HCT116 (cell line): ENCODE results near the gene DHODH. TPM values are rescaled to one million over a fixed set of nuclear protein-coding genes. Genes with fewer than 3 reads are reported as not detected.
A peak's percentile ranks its signal among the peaks of the same experiment; 100 is the strongest.

Experiments used
- ATAC-seq: fragments of 200-7000 bp; cut with Tn5 transposase; 2 replicates; pipeline ENCODE4 v1.9.1; 2020; ENCODE audit warnings: mild to moderate bottlenecking, moderate library complexity
- BruUV-seq: library from RNA; stranded (reverse); fragments of 400-500 nt; replicated peaks from 2 replicates; lab custom pipeline; 2021; lab: Mats Ljungman, UMichigan
- CTCF ChIA-PET: fragments of 300-600 bp; sonication (Branson Sonifier 250); formaldehyde crosslinking; loops from one replicate; lab custom pipeline; 2021; ENCODE audit warnings: antibody characterized with exemption; lab: Charles Lee
- POLR2A ChIA-PET: fragments of 300-600, 350-600 bp; sonication (Branson Sonifier 250); formaldehyde crosslinking; loops from one replicate; lab custom pipeline; 2021; ENCODE audit warnings: antibody characterized with exemption; lab: Charles Lee
- RAD21 ChIA-PET, 2 experiments: fragments of 300-600 bp; sonication (Branson Sonifier 250); formaldehyde crosslinking; loops; one replicate each; lab custom pipeline; 2023; ENCODE audit warnings: low total read pairs in 2 of 2; ENCODE audit not compliant: uncharacterized antibody in 2 of 2, unreplicated experiment in 2 of 2, low non-redundant PET in 1 of 2; lab: Charles Lee
- DNase-seq: peaks from one replicate; pipeline ENCODE4 v3.0.0-alpha.2; 2010; ENCODE audit warnings: low read depth, low spot score
- H2AFZ ChIP-seq: fragments of 200-600 bp; shearing (Covaris generic), sonication (generic); 2 replicates; pipeline ENCODE4 v1.6.1; 2017; ENCODE audit warnings: low read depth, mixed run types, mixed read lengths, antibody characterized with exemption, low read length; ENCODE audit not compliant: poor library complexity, severe bottlenecking
- H3K27ac ChIP-seq: 2 replicates; pipeline ENCODE4 v1.5.1; 2012; ENCODE audit warnings: low read depth, low read length
- H3K27me3 ChIP-seq: fragments of 200-600 bp; sonication (generic); 2 replicates; pipeline ENCODE4 v1.6.1; 2016; ENCODE audit warnings: mixed run types, low read length, mixed read lengths; ENCODE audit not compliant: insufficient read depth
- H3K36me3 ChIP-seq, 2 experiments: fragments of 200-500 bp in 1 of 2; fragments of 200-600 bp in 1 of 2; sonication (Bioruptor generic) in 1 of 2; sonication (generic) in 1 of 2; 2 replicates each; pipeline versions ENCODE4 v1.5.1 to v1.6.1; 2014 to 2016; ENCODE audit warnings: low read length in 2 of 2, inconsistent platforms in 1 of 2, mixed read lengths in 1 of 2, mixed run types in 1 of 2; ENCODE audit not compliant: insufficient read depth in 2 of 2, control insufficient read depth in 1 of 2
- H3K4me1 ChIP-seq, 2 experiments: fragments of 200-600 bp in 1 of 2; sonication (generic) in 1 of 2; 2 replicates each; pipeline versions ENCODE4 v1.5.1 to v1.6.1; 2012 to 2017; ENCODE audit warnings: low read length in 2 of 2, inconsistent platforms in 1 of 2, mild to moderate bottlenecking in 1 of 2, mixed read lengths in 1 of 2, mixed run types in 1 of 2, moderate library complexity in 1 of 2; ENCODE audit not compliant: insufficient read depth in 2 of 2, control insufficient read depth in 1 of 2
- H3K4me2 ChIP-seq: fragments of 200-600 bp; sonication (generic); 2 replicates; pipeline ENCODE4 v1.6.1; 2017; ENCODE audit warnings: mixed run types, low read length, mixed read lengths
- H3K4me3 ChIP-seq, 2 experiments: fragments of 200-600 bp in 1 of 2; sonication (generic) in 1 of 2; replicated peaks in 1 of 2; 2 replicates each; pipeline ENCODE4 v1.5.1; 2011 to 2016; ENCODE audit warnings: low read length in 2 of 2, control low read depth in 1 of 2, low read depth in 1 of 2, mild to moderate bottlenecking in 1 of 2, mixed read lengths in 1 of 2, mixed run types in 1 of 2
- H3K79me2 ChIP-seq: fragments of 200-600 bp; sonication (generic); 2 replicates; pipeline ENCODE4 v1.6.1; 2017; ENCODE audit warnings: mild to moderate bottlenecking, mixed run types, low read length, moderate library complexity, mixed read lengths; ENCODE audit not compliant: insufficient read depth
- H3K9ac ChIP-seq: fragments of 200-600 bp; sonication (generic); 2 replicates; pipeline ENCODE4 v1.6.1; 2016; ENCODE audit warnings: low read length, mixed read lengths
- H3K9me2 ChIP-seq: fragments of 200-600 bp; sonication (generic), shearing (Covaris generic); 2 replicates; pipeline ENCODE4 v1.6.1; 2017; ENCODE audit warnings: mixed run types, mild to moderate bottlenecking, moderate library complexity; ENCODE audit not compliant: insufficient read depth
- H3K9me3 ChIP-seq, 2 experiments: fragments of 200-500 bp in 1 of 2; fragments of 200-600 bp in 1 of 2; sonication (Bioruptor generic) in 1 of 2; sonication (generic) in 1 of 2; 2 replicates each; pipeline ENCODE4 v1.6.1; 2014 to 2017; ENCODE audit warnings: low read length in 2 of 2, mixed read lengths in 2 of 2, inconsistent platforms in 1 of 2, low read depth in 1 of 2, mild to moderate bottlenecking in 1 of 2, mixed run types in 1 of 2, moderate library complexity in 1 of 2; ENCODE audit not compliant: control insufficient read depth in 1 of 2, insufficient read depth in 1 of 2
- H4K20me1 ChIP-seq: fragments of 200-600 bp; sonication (generic), shearing (Covaris generic); 2 replicates; pipeline ENCODE4 v1.6.1; 2017; ENCODE audit warnings: mixed run types, mild to moderate bottlenecking, moderate library complexity; ENCODE audit not compliant: insufficient read depth
- CTCF ChIP-seq, 3 experiments: fragments of 200-600 bp in 1 of 3; sonication (generic) in 1 of 3; IDR thresholded peaks in 2 of 3; conservative IDR thresholded peaks in 1 of 3; 2 replicates each; pipeline ENCODE4 v1.5.1; 2012 to 2017; ENCODE audit warnings: low read depth in 2 of 3, low read length in 2 of 3, antibody characterized with exemption in 1 of 3, borderline replicate concordance in 1 of 3, control low read depth in 1 of 3, mild to moderate bottlenecking in 1 of 3, mixed read lengths in 1 of 3, mixed run types in 1 of 3, moderate library complexity in 1 of 3; ENCODE audit not compliant: insufficient read depth in 1 of 3
- EZH2phosphoT487 ChIP-seq: fragments of 200-600 bp; IDR thresholded peaks from 2 replicates; pipeline ENCODE4 v1.6.1; 2018; ENCODE audit warnings: antibody characterized with exemption, borderline replicate concordance
- JUND ChIP-seq: IDR thresholded peaks from 2 replicates; pipeline ENCODE4 v1.6.1; 2012
- RAD21 ChIP-seq: IDR thresholded peaks from 2 replicates; pipeline ENCODE4 v1.6.1; 2012; ENCODE audit warnings: low read depth, mild to moderate bottlenecking
- SP1 ChIP-seq: IDR thresholded peaks from 2 replicates; pipeline ENCODE4 v1.6.1; 2012; ENCODE audit warnings: low read depth
- TCF7L2 ChIP-seq: IDR thresholded peaks from 2 replicates; pipeline ENCODE4 v1.7.0; 2011; ENCODE audit warnings: borderline replicate concordance, inconsistent platforms; ENCODE audit not compliant: insufficient read depth, insufficient read length; ENCODE audit errors: extremely low read depth
- YY1 ChIP-seq: IDR thresholded peaks from 2 replicates; pipeline ENCODE4 v1.6.1; 2011; ENCODE audit warnings: low read length, low read depth, moderate library complexity, mild to moderate bottlenecking; ENCODE audit not compliant: insufficient replicate concordance; ENCODE audit errors: extremely low read depth
- intact Hi-C: fragments of 100-400 bp; cut with micrococcal nuclease; formaldehyde crosslinking; loops from 2 replicates; pipeline ENCODE4 v1.10.0; 2022
- total RNA-seq: library from RNA; stranded (reverse); gene quantifications from one replicate; pipeline ENCODE4 v1.2.1, GENCODE V29; 2021; ENCODE audit not compliant: unreplicated experiment

The DHODH gene
- total RNA-seq, 1 experiment from 2014 or later, result 22.1 TPM

GRCh38 chr16:72064361-72064894, 55.9 kb downstream of the DHODH start:
- H3K9me2 ChIP-seq, result no peaks in the 10 kb centered on the region
- DNase-seq (no peak), ATAC-seq (no peak)
- no peak for TF ChIP-seq TCF7L2
- no peak for TF ChIP-seq YY1
- no peak for TF ChIP-seq EZH2phosphoT487
- no peak for TF ChIP-seq JUND
- H3K4me3 ChIP-seq, result no peak overlapping the region
- no peaks in the 10 kb centered on the region for H3K4me1 ChIP-seq
- H2AFZ ChIP-seq, result no peak overlapping the region
- H3K9me3 ChIP-seq, result no peaks in the 10 kb centered on the region
- POLR2A ChIA-PET, result no interaction called here
- no peak overlapping the region for H3K4me2 ChIP-seq
- no peak overlapping the region for H3K27ac ChIP-seq
- peaks cover 21% of the 10 kb centered on the region for H3K27me3 ChIP-seq
- no peaks in the 10 kb centered on the region for H4K20me1 ChIP-seq
- RAD21 ChIA-PET, result no interaction called here
- intact Hi-C loops, result no loop called here
- CTCF ChIA-PET, result no interaction called here
- H3K79me2 ChIP-seq, result no peaks in the 10 kb centered on the region
- no peak overlapping the region for H3K9ac ChIP-seq
- BruUV-seq, result no TSS peak
- H3K36me3 ChIP-seq, result no peaks in the 10 kb centered on the region

GRCh38 chr16:72066747-72067146, 58.2 kb downstream of the DHODH start:
- Histone ChIP-seq H3K27me3 (peaks cover 20% of the 10 kb centered on the region), H3K9me2 (no peaks in the 10 kb centered on the region), H3K4me3 (no peak overlapping the region), H4K20me1 (no peaks in the 10 kb centered on the region), H3K9me3 (no peaks in the 10 kb centered on the region), H2AFZ (no peak overlapping the region), H3K9ac (no peak overlapping the region), H3K79me2 (no peaks in the 10 kb centered on the region), H3K36me3 (no peaks in the 10 kb centered on the region), H3K27ac (no peak overlapping the region), H3K4me2 (no peak overlapping the region), H3K4me1 (no peaks in the 10 kb centered on the region)
- intact Hi-C loops, result loop anchor here (1.0 kb wide), 1 partner anchor 33 kb away; no protein-coding TSS in a partner anchor
- TF ChIP-seq SP1, result no peak
- peak; percentile 53 to 64 (median 56); a peak in 5 of 6 replicates for TF ChIP-seq CTCF (IDR thresholded peaks at IDR 0.05 in 2 of 3, conservative IDR thresholded peaks at IDR 0.05 in 1 of 3; ENCODE audit: borderline replicate concordance in 1 of 3, insufficient read depth in 1 of 3, low read depth in 2 of 3, low read length in 2 of 3)
- TF ChIP-seq RAD21, result peak; percentile 72
- peak; percentile 13 for DNase-seq
- ChIA-PET POLR2A (no interaction called here), CTCF (interaction anchor here (0.6 to 1.2 kb wide), 6 partner anchors 13 to 1968 kb away, joined by 3 to 7 read pairs (median 4); partner anchors contain the start of genes DHX38 and TXNL4B), RAD21 (no interaction called here)
- peak; percentile 79 for ATAC-seq
- no TSS peak for BruUV-seq
